ENCODE results near the gene BPIFB6.

- no peak for TF ChIP-seq CTCF (conservative IDR thresholded peaks at IDR 0.05)
- no peak for TF ChIP-seq EZH2 (IDR thresholded peaks at IDR 0.05; ENCODE audit: low read depth)
These were observed 40.1 kb upstream of the BPIFB6 start for GRCh38 chr20:32991383-32991782.
